Keratinocyte (primary cell): Measurements from ENCODE around the gene ABCA8.

Source experiments
- CTCF ChIP-seq, 3 experiments: IDR thresholded peaks in 1 of 3; conservative IDR thresholded peaks in 1 of 3; optimal IDR thresholded peaks in 1 of 3; 2 replicates in 2 of 3; 3 replicates in 1 of 3; pipeline versions ENCODE3 to v1.5.1; 2011; ENCODE audit warnings: low read length in 3 of 3, mild to moderate bottlenecking in 3 of 3, moderate library complexity in 2 of 3, control low read depth in 1 of 3, inconsistent platforms in 1 of 3; ENCODE audit not compliant: insufficient read depth in 2 of 3; ENCODE audit errors: extremely low read depth in 1 of 3
- EZH2 ChIP-seq: IDR thresholded peaks from one replicate; pipeline ENCODE4 v1.6.1; 2012; ENCODE audit warnings: inconsistent platforms, mild to moderate bottlenecking, low read length, moderate library complexity

DNA sequence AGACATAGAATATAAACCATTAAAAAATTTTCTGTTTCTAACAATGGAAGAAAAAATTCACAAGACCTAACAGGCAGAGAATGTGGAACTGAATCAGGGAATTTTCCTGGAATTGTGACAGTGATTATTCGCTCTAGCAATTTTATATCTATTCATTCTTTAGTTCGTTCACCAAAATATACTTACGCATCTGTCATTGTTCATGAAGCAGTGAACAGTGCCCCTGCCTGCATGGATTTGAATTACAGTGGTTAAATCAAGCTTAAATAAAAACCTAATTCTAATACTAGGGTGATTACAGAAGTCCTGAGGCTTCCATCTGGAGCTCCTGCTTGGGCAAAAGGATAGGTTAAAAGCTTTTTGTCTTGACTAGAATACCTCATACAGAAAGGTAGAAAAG lies 48.6 kb downstream of the ABCA8 start:
- TF ChIP-seq CTCF (optimal IDR thresholded peaks at IDR 0.05 in 1 of 3, IDR thresholded peaks at IDR 0.05 in 1 of 3, conservative IDR thresholded peaks at IDR 0.05 in 1 of 3; ENCODE audit: extremely low read depth in 1 of 3, insufficient read depth in 2 of 3, low read length in 3 of 3) (peak in 2 of 3 experiments; percentile 45 to 61), EZH2 (no peak)
